Glomerular visceral epithelial cell (primary cell): Measurements from ENCODE around the gene PREPL.
"Not testable (repeated sequence)": the region's sequence is repeated elsewhere in the genome, so short reads cannot be mapped to it uniquely, and the experiment has no call there.

Source experiments
- DNase-seq: peaks from one replicate; pipeline ENCODE4 v3.0.0-alpha.2; 2016; ENCODE audit errors: extremely low spot score

Gene PREPL

DNA sequence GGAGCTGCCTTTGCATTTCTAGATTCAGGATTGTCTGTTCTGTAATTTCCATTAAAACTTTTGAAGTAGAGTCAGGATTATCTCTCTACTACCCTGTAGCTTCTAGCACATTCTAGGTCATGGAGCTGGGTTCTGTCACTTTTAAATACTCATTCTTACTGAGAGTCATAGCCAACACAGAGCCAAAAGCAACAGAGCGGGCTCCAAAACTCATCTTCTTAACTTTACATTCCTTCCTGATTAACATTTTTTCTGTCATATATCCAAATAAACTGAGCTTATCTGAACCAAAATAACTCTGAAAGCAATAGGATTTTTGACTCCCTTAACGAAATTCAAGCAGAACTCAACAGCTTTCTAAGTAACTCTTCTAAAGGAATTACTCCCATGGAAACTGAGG, 12.9 kb downstream of the PREPL start:
- no peak for DNase-seq

DNA sequence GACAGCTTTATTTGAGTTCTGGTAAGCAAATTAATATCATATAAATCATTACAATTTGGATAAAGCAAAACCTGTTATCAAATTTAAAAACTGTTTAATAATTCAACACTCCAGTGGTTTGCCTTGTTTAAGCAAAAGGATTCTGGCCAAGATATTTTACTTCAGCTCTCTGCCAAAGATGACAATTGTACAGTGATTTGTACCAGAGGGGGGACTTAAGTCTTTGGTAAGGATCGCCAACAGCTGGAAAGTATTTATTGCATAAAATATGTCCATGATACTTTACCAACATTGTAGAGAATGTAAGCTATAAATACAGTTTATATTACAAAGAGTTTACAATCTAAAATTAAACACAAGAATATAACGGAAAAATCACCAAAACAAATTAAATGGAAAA, 13.8 kb downstream of the PREPL start:
- DNase-seq, result no peak

DNA sequence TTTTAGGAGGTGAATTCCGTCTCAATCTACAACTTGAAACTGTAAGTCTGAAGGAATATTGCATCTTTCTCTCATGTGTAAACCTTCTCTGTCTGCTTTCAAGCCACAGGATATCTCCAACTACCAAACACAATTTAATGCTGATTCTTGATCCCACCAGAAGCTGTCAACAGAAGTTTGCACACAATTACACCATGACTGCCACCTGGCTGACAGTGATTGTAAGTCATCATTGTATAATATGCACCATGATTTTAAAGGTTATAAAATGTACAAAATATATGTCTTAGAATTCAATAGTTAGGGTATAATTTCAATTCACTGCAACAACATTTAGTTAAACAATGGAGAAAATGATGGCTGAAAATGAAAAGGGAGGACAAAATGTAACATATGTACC, 18.4 kb downstream of the PREPL start:
- DNase-seq, result peak; percentile 24

DNA sequence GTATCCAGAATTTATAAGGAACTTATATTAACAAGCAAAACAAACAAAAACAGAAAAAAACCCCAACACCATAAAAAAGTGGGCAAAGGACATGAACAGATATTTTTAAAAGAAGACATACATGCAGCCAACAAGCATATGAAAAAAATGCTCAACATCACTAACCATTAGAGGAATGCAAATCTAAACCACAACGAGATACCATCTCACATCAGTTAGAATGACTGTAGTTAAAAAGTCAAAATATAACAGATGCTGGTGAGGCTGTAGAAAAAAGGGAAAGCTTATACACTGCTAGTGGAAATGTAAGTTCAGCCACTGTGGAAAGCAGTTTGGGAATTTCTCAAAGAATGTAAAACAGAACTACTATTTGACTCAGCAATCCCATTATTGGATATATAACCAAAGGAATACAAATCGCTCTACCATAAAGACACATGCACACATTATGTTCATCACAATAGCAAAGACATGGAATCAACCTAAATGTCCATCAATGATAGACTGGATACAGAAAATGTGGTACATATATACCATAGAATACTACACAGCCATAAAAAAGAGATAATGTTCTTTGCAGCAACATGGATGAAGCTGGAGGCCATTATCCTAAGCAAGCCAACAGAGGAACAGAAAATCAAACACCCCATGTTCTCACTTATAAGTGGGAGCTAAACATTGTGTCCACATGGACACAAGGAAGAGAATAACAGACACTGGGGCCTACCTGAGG, 25.3 kb downstream of the PREPL start:
- no peak for DNase-seq

DNA sequence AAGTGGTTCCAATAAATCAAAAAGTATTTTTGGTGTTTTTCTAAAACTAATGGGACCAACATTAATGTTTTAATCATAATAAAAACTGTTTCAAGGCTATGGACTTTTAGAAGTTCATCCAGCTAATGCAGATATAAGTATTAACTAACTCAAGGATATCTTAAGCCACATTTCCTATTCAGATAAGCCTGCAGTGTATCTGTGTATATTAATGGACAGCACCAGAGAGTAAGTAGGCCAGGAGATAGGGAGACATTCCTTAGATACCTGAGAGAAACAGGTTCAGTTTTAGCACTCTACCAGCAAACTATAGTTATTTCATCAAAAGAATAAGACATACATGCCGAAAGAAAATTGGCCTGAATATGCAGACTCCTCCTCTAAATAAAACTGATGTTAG, 27.3 kb downstream of the PREPL start:
- DNase-seq, result no peak

DNA sequence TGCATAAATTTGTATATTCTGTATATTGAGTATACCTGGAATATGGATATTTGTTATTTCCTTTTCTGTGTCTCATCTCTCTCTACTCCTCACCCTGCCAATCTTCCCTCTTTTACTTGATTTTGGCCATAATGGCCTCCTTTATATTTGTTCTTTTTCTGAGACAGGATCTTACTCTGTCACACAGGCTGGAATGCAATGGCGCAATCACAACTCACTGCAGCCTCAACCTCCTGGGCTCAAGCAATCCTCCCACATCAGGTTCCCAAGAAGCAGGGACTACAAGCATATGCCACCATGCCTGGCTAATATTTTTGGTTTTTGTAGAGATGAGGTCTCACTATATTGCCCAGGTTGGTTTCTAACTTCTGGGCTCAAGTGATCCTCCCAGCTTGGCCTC, 30.5 kb downstream of the PREPL start:
- no peak for DNase-seq

DNA sequence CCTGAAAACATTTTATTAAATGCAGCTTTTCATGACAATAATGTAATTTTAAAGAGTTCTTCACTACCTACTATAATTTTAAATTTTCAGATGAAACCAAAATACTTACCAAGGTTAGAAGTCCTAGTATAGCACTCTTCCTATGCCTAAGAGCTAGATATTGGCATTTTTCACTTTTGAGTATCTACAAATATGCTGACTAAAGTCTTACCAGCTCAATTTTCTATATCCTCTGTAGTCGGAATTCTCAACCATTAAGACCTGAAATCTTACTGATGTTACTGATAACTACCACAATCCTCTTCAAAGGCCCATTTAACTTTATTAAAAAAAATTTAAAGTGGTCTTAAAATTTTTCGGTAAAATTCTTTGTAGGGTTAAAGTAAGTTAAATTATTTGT, 32.0 kb downstream of the PREPL start:
- no peak for DNase-seq

DNA sequence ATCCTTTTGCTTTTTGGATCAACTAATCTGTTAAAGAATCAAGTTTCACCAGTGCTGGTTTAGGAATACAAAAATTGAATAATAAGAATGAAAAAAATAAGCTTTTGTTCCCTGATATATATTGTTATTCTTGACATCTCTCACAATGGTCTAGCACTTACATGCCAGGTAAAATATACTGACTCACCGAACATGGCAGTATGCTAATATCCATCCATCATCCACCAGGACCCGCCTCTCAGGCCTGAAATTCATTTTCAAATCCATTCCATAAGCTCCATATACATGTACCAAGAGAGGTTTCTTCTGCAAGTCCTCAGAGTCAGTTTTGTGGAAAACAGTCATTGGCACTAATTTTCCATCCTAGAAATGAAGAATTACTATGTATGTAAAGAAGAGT, 32.5 kb downstream of the PREPL start:
- DNase-seq, result no peak

DNA sequence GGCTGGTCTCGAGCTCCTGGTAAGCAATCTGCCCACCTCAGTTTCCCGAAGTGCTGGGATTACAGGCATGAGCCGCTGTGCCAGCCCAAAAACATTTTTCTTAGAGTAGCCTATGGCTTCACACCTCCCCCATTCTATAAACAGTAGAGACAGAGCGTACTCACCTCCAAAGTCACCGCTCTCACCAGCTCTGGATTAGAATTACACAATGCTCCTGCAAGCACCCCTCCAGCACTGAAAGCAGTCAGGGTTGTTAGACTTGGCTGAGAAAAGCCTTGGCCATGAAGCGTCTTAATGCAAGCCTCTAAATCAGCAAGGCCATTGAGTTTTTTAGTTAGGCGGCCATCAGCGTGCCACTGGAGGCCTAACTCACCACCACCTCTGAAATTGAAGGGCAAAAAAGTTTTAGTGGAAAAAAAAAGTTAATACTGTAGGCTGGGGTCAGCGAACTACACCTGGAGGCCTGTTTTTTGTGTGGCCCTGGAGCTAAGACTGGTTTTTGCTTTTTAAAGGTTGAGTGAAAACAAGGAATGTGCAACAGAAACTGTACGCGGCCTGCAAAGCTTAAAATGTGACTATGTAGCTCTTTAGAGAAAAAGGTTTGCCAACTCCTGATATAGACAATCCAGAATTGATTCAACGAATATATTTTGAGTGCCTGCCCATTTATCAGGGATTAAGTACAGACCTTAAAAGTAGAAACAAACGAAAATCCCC, 34.6 kb downstream of the PREPL start:
- DNase-seq, result no peak

DNA sequence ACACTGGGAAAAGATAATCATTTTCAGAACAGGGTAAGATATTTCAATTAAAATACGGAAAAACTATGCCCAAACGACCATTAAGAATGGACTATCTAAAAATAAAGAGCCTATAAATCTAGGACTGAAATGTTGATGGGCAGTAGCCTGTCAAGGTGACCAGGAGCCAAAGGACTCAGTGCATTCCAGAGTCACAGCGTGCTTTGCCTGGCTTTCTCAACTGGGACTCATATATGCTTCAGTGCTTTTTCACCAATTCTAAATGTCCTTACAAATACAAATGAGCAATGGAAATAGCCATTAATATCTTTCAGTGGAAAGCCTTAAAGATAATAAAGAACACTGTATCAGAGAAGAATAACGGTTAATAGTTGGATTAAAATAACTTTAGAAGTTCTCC, 35.4 kb downstream of the PREPL start:
- DNase-seq, result no peak

DNA sequence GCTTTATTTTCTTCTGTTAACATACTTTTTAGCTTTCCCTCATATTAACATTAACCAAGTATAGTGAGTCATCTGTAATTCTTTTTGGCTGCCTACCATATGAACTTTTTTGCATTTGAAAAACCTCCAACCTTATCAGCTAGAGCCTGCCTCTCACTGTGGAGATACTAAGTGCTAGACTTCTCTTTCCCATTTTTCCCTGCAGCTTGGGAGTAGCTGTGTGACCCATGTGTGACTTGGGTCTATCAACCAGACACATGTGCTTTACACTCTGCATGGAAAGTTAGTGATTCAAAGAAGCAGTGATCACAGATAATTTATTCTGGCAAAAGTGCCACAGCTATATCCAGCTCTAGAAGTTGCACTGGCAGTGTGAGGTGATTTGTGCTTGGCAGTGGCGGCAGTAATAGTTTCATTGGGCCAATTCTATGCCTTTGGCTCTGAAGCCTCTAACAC, 36.3 kb downstream of the PREPL start:
- peak; percentile 12 for DNase-seq

DNA sequence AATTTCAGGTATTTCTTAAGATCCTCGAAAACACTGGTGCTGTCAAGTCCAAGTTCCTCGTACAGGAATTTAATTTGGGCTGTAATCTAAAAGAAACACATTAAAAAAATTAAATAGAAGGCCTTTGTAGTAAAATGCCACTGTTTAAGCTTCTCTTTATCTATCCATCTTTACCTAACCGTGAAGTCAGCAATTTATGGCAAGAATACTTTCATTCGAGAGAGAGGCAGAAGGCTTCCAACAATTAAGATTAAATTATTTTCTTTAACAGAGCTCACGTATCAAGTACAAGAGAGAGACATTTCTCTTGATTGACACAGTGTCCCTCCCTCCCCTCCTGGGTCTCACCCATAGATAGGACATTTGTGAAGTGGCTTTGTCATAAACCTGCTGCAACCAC, 39.9 kb downstream of the PREPL start:
- no peak for DNase-seq

DNA sequence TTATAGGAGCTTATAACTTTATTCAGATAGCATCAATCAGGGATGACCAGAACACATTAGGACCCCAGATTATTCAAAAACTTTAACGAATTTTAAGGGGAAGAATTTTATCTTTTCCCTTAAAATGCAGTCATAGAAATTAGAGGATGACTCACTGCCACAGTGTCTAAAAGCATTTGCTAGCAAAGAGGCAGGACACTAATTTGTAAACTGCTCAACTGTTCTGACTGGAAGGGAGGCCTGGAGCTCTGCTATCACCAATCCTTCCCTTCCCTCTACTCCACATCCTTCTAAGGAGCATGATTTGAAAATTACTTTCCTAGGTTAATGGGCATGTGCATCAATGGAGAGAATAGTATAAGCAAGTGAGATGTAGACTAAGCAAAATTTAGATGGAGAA, 40.5 kb downstream of the PREPL start:
- DNase-seq, result no peak

DNA sequence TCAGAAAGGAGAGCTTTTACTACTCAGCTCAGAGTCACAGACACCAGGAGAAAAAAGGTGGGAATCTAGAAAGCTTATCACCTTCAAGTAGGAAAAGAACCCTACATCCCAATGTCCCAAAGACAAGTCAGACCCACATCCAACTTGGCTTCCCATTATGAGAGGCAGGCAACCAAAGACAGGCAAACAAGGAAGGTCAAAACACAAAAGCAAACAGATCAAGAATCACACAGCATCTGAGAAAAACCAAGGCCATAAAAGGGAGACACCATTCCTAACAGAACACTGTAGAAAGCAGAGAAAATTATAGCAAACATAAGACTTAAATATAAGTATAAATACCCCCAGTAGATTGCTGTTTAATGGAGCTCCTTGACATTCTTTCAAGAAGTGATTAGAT, 45.3 kb downstream of the PREPL start:
- DNase-seq, result no peak

DNA sequence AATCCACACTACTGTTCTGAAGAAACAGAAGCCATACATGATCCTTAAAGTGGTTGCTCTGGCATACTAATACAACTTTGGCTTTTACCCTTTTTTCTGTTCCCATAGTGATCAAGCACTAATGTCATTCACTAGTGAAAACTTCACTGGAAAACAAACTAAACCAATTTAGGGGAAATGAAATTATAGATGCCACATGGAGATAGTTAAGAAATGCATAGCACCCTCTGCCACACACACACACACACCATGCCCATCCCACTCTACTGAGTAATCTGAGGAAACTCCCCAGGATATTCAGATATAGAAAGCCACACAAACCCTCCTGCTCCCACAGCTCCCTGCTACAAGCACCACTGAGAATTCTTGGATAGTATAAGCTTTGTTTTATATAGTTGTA, 46.9 kb downstream of the PREPL start:
- no peak for DNase-seq

DNA sequence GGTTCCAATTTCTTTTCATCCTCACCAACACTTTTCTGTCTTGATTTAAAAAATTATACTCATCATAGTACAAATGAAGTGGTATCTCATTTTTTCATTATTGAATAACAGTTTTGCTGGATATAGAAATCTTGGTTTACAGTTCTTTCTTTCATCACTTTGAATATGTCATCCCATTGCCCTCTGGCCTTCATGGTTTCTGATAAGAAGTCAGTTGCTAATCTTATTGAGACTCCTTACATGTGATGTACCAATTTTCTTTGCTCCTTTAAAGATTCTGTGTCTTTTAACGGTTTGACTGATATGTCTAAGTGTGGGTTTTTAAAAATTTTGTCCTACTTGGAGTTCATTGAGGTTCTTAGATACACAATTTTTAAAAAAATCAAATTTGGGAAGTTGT, 51.0 kb downstream of the PREPL start:
- no peak for DNase-seq

DNA sequence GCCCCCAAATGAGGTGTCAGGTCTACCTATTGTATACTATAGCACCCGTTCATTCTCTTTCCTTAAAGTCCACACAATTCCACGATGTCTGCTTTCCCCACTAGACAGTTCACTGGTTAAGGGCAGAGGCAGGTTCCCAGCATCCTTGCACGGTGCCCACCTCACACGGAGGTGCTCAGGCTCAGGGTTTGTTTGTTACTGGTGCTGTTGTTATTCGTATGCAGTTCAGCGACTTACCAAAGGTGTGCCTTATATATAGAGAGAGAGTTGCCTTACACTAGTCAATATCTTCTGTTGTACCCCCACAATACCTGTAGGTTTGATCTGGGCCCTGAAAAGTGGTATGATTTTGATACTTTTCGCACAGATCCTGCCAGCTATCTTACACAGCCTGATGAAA, 55.4 kb downstream of the PREPL start:
- no peak for DNase-seq

DNA sequence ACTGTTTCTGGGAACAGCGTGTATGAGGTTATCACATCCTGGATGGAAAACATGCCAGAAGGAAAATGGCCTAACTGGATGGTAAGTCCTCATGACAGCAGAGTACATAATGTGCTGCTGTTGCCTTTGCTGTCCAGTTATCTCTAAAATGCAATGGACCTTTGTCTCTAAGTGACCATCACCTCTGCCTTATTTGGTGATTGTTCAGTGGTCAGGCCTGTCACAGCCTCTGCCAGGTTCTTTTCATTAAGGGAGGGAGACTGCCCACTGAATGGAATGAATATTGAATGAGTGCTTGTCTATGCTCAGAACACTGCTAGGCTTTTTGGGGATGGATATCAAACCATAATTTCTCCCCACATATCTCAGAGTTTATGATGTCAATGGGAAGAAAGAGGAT, 57.0 kb downstream of the PREPL start:
- no peak for DNase-seq

DNA sequence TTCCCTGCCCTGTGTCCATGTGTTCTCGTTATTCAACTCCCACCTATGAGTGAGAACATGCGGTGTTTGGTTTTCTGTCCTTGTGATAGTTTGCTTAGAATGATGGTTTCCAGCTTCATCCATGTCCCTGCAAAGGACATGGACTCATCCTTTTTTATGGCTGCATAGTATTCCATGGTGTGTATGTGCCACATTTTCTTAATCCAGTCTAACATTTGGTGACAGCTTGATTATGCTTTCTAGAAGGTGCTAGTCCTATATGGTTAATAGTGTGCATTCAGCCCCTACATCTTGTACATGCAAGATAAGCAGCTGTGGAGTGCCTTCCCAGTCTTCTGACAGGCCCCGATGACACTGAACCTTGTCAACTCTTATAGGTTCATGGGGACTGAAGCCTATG, 57.5 kb downstream of the PREPL start:
- DNase-seq, result not testable (repeated sequence)

DNA sequence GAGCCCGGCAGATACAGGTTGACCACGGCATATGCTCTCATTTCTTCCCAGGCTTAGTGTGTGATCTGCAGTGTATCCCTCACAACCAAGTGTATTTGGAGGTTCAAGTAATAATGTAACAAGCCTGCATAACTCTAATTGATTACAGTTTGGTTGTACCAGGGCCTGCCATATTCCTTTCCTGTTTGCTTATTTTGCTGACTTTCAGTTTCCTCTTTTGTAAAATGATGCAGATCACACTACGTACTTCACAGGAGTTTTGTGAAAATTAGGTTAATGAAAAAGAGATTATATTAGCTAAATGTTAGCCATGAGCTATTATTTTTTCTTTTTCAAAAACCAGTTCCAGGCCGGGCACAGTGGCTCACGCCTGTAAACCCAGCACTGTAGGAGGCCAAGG, 60.2 kb downstream of the PREPL start:
- DNase-seq, result no peak

DNA sequence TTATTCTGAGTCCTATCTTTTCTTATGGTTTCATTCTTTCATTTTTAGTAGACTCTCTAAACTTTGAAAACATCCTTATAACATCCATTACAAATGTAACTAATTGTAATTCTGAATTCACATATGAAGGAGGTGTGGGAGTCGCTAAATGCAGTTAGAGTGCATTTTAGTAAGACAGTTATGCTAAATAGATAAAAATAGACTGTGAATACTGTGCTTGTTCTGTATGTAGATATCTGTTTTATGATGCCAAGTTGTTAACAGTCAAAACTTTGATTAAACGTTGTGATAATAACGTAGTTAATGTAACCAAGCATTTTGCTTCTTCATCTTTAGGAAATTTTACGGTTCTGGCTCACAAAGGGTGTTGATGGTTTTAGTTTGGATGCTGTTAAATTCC, 61.7 kb downstream of the PREPL start:
- no peak for DNase-seq

DNA sequence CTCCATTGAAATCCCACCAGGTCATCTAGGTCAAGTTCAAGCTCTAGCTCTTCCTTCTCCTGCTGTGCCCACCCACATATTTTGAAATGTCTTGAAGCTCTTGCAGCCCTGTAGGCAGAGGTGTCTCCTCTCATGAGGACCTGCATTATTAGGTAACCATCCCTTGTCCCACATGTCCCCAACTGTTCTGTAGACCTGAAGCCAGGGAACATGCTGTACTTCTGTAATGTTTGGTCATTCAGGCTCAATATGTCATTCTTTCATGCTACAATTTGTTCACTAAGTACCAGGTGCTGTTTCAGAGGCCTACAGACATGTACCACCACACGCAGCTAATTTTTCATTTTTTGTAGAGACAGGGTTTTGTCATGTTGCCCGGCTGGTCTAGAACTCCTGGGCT, 63.9 kb downstream of the PREPL start:
- DNase-seq, result no peak

DNA sequence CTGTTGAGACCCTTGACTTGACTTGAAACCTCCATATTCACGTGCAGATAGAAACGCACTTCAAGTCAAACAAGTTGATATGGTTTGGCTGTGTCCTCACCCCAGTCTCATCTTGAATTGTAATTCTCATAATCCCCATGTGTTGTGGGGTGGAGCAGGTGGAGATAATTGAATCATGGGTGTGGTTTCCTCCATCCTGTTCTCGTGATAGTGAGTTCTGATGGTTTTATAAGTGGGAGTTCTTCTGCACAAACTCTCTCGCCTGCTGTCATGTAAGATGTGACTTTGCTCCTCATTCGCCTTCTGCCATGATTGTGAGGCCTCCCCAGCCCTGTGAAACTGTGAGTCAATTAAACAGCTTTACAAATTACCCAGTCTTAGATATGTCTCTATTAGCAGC, 64.6 kb downstream of the PREPL start:
- DNase-seq, result no peak
